ENCODE data around the gene ZNF835.

GRCh38 chr19:56692206-56692895, 20.8 kb upstream of the ZNF835 start:
- TF ChIP-seq GATAD2B (conservative IDR thresholded peaks at IDR 0.05; ENCODE audit: low read depth), result no peak
- TF ChIP-seq, protein P1, sequence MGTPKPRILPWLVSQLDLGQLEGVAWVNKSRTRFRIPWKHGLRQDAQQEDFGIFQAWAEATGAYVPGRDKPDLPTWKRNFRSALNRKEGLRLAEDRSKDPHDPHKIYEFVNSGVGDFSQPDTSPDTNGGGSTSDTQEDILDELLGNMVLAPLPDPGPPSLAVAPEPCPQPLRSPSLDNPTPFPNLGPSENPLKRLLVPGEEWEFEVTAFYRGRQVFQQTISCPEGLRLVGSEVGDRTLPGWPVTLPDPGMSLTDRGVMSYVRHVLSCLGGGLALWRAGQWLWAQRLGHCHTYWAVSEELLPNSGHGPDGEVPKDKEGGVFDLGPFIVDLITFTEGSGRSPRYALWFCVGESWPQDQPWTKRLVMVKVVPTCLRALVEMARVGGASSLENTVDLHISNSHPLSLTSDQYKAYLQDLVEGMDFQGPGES (IDR thresholded peaks at IDR 0.05), result no peak
- TF ChIP-seq, protein P2, sequence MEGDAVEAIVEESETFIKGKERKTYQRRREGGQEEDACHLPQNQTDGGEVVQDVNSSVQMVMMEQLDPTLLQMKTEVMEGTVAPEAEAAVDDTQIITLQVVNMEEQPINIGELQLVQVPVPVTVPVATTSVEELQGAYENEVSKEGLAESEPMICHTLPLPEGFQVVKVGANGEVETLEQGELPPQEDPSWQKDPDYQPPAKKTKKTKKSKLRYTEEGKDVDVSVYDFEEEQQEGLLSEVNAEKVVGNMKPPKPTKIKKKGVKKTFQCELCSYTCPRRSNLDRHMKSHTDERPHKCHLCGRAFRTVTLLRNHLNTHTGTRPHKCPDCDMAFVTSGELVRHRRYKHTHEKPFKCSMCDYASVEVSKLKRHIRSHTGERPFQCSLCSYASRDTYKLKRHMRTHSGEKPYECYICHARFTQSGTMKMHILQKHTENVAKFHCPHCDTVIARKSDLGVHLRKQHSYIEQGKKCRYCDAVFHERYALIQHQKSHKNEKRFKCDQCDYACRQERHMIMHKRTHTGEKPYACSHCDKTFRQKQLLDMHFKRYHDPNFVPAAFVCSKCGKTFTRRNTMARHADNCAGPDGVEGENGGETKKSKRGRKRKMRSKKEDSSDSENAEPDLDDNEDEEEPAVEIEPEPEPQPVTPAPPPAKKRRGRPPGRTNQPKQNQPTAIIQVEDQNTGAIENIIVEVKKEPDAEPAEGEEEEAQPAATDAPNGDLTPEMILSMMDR (IDR thresholded peaks at IDR 0.05 in 2 of 3, conservative IDR thresholded peaks at IDR 0.05 in 1 of 3; ENCODE audit: control insufficient read depth in 2 of 3, extremely low read depth in 1 of 3, insufficient read depth in 1 of 3, low read depth in 3 of 3, low read length in 3 of 3), result no peak
- TF ChIP-seq NFIC (IDR thresholded peaks at IDR 0.05; ENCODE audit: low read depth, low read length), result no peak
- TF ChIP-seq EP300 (IDR thresholded peaks at IDR 0.05; ENCODE audit: borderline replicate concordance in 1 of 2, control insufficient read depth in 1 of 2, low read depth in 2 of 2, low read length in 2 of 2), result no peak
- TF ChIP-seq EZH2 (IDR thresholded peaks at IDR 0.05; ENCODE audit: borderline replicate concordance, control insufficient read depth, low read depth, low read length), result no peak
- TF ChIP-seq ESRRA (IDR thresholded peaks at IDR 0.05; ENCODE audit: low read length), result no peak
- TF ChIP-seq, protein P3, sequence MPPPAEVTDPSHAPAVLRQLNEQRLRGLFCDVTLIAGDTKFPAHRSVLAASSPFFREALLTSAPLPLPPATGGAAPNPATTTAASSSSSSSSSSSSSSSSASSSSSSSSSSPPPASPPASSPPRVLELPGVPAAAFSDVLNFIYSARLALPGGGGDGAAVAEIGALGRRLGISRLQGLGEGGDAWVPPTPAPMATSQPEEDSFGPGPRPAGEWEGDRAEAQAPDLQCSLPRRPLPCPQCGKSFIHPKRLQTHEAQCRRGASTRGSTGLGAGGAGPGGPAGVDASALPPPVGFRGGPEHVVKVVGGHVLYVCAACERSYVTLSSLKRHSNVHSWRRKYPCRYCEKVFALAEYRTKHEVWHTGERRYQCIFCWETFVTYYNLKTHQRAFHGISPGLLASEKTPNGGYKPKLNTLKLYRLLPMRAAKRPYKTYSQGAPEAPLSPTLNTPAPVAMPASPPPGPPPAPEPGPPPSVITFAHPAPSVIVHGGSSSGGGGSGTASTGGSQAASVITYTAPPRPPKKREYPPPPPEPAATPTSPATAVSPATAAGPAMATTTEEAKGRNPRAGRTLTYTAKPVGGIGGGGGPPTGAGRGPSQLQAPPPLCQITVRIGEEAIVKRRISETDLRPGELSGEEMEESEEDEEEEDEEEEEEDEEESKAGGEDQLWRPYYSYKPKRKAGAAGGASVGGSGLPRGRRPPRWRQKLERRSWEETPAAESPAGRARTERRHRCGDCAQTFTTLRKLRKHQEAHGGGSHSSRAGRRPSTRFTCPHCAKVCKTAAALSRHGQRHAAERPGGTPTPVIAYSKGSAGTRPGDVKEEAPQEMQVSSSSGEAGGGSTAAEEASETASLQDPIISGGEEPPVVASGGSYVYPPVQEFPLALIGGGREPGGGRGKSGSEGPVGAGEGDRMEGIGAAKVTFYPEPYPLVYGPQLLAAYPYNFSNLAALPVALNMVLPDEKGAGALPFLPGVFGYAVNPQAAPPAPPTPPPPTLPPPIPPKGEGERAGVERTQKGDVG (CRISPR knock-in tag; IDR thresholded peaks at IDR 0.05), result no peak
- no peak for TF ChIP-seq POU2F2 (IDR thresholded peaks at IDR 0.05; ENCODE audit: borderline replicate concordance, low read depth, low read length)
- TF ChIP-seq BACH1 (IDR thresholded peaks at IDR 0.05; ENCODE audit: borderline replicate concordance), result no peak
- TF ChIP-seq CREB1 (IDR thresholded peaks at IDR 0.05; ENCODE audit: low read depth), result no peak

All from GM12878 (cell line).